ENCODE results near the gene CPSF2. TPM values are rescaled to one million over a fixed set of nuclear protein-coding genes. Genes with fewer than 3 reads are reported as not detected.

CPSF2 gene
- total RNA-seq, 2 experiments from 2014 or later: 12.4 to 12.9 TPM

DNA sequence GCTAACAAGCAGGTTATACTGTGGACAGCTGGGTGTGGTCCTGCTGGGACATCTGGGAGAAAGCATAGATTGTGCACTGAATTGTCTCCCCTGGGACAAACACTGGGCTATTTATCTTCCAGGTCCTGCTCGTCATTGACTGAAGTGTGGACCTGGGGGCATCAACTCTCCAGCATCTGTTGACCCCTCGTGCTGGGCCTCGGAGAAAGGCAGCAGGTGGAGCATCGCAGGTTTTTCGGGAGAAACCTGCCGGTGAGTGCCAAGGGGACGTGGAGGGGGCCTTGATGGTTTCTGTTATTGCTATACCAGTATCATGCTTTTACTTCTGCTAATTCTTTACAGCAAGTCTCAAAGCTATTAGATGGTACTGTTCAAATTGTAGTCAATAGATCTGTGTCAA lies 81.3 kb downstream of the CPSF2 start:
- Histone ChIP-seq H3K27me3 (ENCODE audit: control insufficient read depth in 1 of 2, insufficient read depth in 2 of 2, low read length in 2 of 2) (peaks cover 0 to 9% of the 10 kb centered on the region in 2 experiments), H3K4me3 (ENCODE audit: low read length) (no peak overlapping the region), H3K27ac (ENCODE audit: low read depth in 1 of 2, low read length in 2 of 2) (no peak overlapping the region), H3K4me1 (ENCODE audit: insufficient read depth, low read length) (no peaks in the 10 kb centered on the region), H3K36me3 (ENCODE audit: insufficient read depth, low read length) (no peaks in the 10 kb centered on the region), H3K9me3 (ENCODE audit: control insufficient read depth in 1 of 2, insufficient read depth in 1 of 2, low read length in 2 of 2) (no peaks in the 10 kb centered on the region)
- TF ChIP-seq, protein P1, sequence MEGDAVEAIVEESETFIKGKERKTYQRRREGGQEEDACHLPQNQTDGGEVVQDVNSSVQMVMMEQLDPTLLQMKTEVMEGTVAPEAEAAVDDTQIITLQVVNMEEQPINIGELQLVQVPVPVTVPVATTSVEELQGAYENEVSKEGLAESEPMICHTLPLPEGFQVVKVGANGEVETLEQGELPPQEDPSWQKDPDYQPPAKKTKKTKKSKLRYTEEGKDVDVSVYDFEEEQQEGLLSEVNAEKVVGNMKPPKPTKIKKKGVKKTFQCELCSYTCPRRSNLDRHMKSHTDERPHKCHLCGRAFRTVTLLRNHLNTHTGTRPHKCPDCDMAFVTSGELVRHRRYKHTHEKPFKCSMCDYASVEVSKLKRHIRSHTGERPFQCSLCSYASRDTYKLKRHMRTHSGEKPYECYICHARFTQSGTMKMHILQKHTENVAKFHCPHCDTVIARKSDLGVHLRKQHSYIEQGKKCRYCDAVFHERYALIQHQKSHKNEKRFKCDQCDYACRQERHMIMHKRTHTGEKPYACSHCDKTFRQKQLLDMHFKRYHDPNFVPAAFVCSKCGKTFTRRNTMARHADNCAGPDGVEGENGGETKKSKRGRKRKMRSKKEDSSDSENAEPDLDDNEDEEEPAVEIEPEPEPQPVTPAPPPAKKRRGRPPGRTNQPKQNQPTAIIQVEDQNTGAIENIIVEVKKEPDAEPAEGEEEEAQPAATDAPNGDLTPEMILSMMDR (IDR thresholded peaks at IDR 0.05): no peak
- no peak overlapping the region for H3K27ac Mint-ChIP-seq
- no peaks in the 10 kb centered on the region for H3K4me1 Mint-ChIP-seq (ENCODE audit: low read depth)
- H3K27me3 Mint-ChIP-seq: peaks cover 29% of the 10 kb centered on the region
- intact Hi-C loops (cut with DNase I, micrococcal nuclease): no loop called here
- no peak for DNase-seq
- ChIA-PET POLR2A (interaction anchor here (1.7 kb wide), 1 partner anchor 12 kb away, joined by 3 read pairs; no protein-coding TSS in a partner anchor), CTCF (no interaction called here)
- H3K4me3 Mint-ChIP-seq: no peak overlapping the region
- no peaks in the 10 kb centered on the region for H3K9me3 Mint-ChIP-seq
- no peak for ATAC-seq (ENCODE audit: poor library complexity)
- no peaks in the 10 kb centered on the region for H3K36me3 Mint-ChIP-seq (ENCODE audit: low read depth)

DNA sequence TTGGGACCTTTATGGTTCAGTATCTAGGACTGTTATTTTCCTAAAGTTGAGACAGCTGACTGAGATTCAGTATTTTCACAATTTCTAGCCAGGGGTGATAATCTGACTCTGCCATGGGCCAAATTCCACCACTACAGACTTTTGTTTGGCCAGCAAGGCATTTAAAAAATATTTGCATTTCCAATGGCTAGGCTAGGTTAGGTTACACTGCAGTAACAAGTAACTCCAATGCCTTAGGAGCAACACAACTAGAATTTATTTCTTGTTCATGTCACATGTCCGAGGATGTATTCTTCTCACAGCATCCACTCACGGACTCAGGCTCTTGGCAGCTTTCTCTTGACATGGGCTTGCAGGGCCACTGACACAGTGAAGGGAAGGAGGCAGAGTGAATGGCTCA lies 83.0 kb downstream of the CPSF2 start:
- H3K27me3 Mint-ChIP-seq: peaks cover 24% of the 10 kb centered on the region
- no peak overlapping the region for H3K27ac Mint-ChIP-seq
- no peaks in the 10 kb centered on the region for H3K9me3 Mint-ChIP-seq
- ATAC-seq (ENCODE audit: poor library complexity): no peak
- no peaks in the 10 kb centered on the region for H3K36me3 Mint-ChIP-seq (ENCODE audit: low read depth)
- Histone ChIP-seq H3K27ac (ENCODE audit: low read depth in 1 of 2, low read length in 2 of 2) (no peak overlapping the region), H3K4me1 (ENCODE audit: insufficient read depth, low read length) (no peaks in the 10 kb centered on the region), H3K9me3 (ENCODE audit: control insufficient read depth in 1 of 2, insufficient read depth in 1 of 2, low read length in 2 of 2) (no peaks in the 10 kb centered on the region), H3K27me3 (ENCODE audit: control insufficient read depth in 1 of 2, insufficient read depth in 2 of 2, low read length in 2 of 2) (peaks cover 0 to 7% of the 10 kb centered on the region in 2 experiments), H3K4me3 (ENCODE audit: low read length) (no peak overlapping the region), H3K36me3 (ENCODE audit: insufficient read depth, low read length) (no peaks in the 10 kb centered on the region)
- H3K4me1 Mint-ChIP-seq (ENCODE audit: low read depth): no peaks in the 10 kb centered on the region
- H3K4me3 Mint-ChIP-seq: no peak overlapping the region
- TF ChIP-seq, protein P1 (IDR thresholded peaks at IDR 0.05): no peak
- no peak for DNase-seq
- intact Hi-C loops (cut with DNase I, micrococcal nuclease): no loop called here
- ChIA-PET POLR2A (no interaction called here), CTCF (no interaction called here)

DNA sequence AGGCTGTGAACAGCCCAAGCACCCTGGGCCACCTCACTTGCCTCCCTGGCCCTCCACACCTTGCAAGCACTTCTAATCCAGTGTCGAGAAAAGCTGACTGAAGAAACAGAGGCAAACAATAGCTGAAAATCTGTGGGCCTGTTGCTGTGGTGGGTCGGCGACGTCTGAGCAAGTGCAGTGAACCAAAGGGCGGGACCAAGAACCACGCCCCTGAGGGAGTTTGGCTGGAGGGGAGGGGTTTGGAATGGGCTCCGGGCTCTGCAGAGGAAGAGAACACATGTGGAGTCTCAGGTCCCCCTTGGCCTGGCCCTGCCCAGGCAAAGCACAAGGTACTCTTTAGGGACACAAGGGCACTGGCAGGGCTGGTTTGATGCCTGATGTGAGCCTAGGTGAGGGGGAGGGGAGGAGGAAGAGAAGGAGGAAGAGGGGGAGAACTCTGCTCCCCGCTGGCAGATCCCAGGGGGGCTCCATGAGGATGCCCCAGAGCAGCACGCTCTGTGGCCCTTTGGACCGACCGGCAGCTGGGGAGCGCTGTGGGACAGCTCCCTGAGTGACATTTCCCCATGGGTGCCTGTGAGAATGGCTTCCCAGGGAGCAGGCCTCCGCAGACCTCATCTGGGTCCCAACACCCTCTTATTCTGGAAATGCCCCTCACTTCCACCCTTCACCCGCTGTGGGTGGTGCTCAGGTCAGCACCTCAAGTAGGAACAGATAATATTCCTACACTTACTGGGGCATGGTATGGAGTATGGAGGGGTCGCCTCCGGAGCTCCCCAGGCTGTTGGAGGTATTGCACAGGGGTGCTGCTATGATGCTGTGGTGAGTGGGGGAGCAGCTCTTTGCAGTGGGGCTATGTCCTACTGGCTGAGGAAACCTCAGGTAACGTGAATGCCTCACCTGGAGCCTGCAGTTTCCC lies 85.5 kb downstream of the CPSF2 start:
- Mint-ChIP-seq H3K9me3 (no peaks in the 10 kb centered on the region), H3K27ac (no peak overlapping the region), H3K4me1 (ENCODE audit: low read depth) (no peaks in the 10 kb centered on the region), H3K27me3 (peaks cover 13% of the 10 kb centered on the region), H3K36me3 (ENCODE audit: low read depth) (no peaks in the 10 kb centered on the region), H3K4me3 (no peak overlapping the region)
- no peak for ATAC-seq (ENCODE audit: poor library complexity)
- H3K9me3 ChIP-seq (ENCODE audit: control insufficient read depth in 1 of 2, insufficient read depth in 1 of 2, low read length in 2 of 2): peaks cover 0 to 11% of the 10 kb centered on the region in 2 experiments
- CTCF ChIA-PET: no interaction called here
- POLR2A ChIA-PET: no interaction called here
- H3K27me3 ChIP-seq (ENCODE audit: control insufficient read depth in 1 of 2, insufficient read depth in 2 of 2, low read length in 2 of 2): peaks cover 0 to 3% of the 10 kb centered on the region in 2 experiments
- TF ChIP-seq, protein P1 (IDR thresholded peaks at IDR 0.05): no peak
- DNase-seq: no peak
- H3K4me3 ChIP-seq (ENCODE audit: low read length): no peak overlapping the region
- H3K4me1 ChIP-seq (ENCODE audit: insufficient read depth, low read length): no peaks in the 10 kb centered on the region
- no peaks in the 10 kb centered on the region for H3K36me3 ChIP-seq (ENCODE audit: insufficient read depth, low read length)
- H3K27ac ChIP-seq (ENCODE audit: low read depth in 1 of 2, low read length in 2 of 2): no peak overlapping the region
- intact Hi-C loops (cut with DNase I, micrococcal nuclease): no loop called here
